ENCODE results near the gene PRCD.

PRCD gene

DNA sequence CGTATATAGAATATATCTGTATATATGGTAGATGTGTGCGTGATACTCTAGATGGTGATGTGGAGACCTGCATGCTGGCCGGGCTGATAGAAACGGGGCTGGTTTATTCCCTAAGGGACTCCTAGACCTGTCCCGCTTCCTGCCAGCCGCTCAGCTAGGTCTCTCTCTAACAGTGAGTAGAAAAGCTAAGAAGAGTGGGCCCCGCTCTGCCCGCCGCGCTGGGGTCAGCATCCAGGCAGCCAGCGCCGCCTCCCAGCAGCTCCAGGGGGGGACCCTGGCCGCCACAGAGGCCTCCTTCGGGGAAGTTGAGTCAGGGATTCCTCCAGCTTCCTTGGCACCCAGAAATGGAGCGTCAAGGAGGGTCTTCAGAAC is 11.7 kb upstream of the PRCD start:
- no peak for TF ChIP-seq CTCF (IDR thresholded peaks at IDR 0.05; ENCODE audit: extremely low read depth, insufficient read depth, missing control alignments)
- DNase-seq (ENCODE audit: low spot score), result no peak
- in situ Hi-C loops (cut with MboI; ENCODE audit: low pct_unique_long_range_greater_than_20kb, low sequenced_read_pairs, unreplicated experiment), result loop anchor here (10.0 kb wide), 1 partner anchor 157 kb away; no protein-coding TSS in a partner anchor

GRCh38 chr17:76528528-76529223 is 11.2 kb upstream of the PRCD start:
- in situ Hi-C loops (cut with MboI; ENCODE audit: low pct_unique_long_range_greater_than_20kb, low sequenced_read_pairs, unreplicated experiment), result loop anchor here (10.0 kb wide), 1 partner anchor 156 kb away; no protein-coding TSS in a partner anchor
- TF ChIP-seq CTCF (IDR thresholded peaks at IDR 0.05; ENCODE audit: extremely low read depth, insufficient read depth, missing control alignments), result no peak
- DNase-seq (ENCODE audit: low spot score), result no peak

DNA sequence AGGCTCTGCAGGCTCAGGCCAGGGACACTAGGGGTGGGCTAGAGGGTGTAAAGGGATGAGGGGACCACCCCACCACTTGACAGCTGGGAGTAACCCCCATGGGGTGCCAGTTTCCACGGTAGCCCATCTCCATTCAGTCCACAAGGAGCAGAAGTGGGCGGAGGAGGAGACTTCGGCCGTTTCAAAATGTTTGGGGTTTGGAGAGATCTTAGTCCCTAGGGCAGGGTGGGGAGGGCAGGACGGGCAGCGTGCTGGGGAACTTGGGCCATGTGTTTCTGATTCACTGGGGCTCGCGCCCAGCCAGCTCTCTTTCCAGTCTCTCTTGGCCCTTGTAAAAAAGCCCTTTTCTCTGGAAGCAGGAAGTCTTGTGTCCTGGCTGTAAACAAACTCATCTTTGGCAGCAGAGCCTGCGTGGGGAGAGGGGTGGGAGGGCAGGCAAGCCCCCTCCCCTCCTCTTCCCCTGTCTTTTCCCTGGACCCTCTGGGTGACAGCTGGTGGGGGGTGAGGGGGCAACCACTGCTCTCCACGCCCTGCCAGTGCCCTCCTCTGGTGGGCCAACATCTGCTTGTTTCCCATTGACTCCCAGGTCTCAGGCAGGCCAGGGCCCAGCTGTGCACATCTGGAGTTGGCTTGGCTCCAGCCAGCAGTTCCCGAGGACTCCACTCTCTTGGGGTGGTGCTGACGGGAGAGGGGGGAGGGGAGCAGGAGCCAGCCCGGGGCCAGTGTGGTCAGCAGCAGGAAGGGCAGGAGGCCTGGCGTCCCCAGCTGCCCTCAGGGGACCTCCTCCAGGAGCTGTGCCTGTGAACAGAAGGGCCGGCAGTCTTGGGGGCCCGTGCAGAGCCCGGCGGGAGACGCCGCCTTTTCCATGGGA is 10.4 kb upstream of the PRCD start:
- no peak for DNase-seq (ENCODE audit: low spot score)
- in situ Hi-C loops (cut with MboI; ENCODE audit: low pct_unique_long_range_greater_than_20kb, low sequenced_read_pairs, unreplicated experiment), result loop anchor here (10.0 kb wide), 1 partner anchor 155 kb away; no protein-coding TSS in a partner anchor
- no peak for TF ChIP-seq CTCF (IDR thresholded peaks at IDR 0.05; ENCODE audit: extremely low read depth, insufficient read depth, missing control alignments)

- in situ Hi-C loops (cut with MboI; ENCODE audit: low pct_unique_long_range_greater_than_20kb, low sequenced_read_pairs, unreplicated experiment), result no loop called here
- no peak for DNase-seq (ENCODE audit: low spot score)
- TF ChIP-seq CTCF (IDR thresholded peaks at IDR 0.05; ENCODE audit: extremely low read depth, insufficient read depth, missing control alignments), result no peak
These were observed 9.6 kb upstream of the PRCD start for GRCh38 chr17:76530095-76530723.

DNA sequence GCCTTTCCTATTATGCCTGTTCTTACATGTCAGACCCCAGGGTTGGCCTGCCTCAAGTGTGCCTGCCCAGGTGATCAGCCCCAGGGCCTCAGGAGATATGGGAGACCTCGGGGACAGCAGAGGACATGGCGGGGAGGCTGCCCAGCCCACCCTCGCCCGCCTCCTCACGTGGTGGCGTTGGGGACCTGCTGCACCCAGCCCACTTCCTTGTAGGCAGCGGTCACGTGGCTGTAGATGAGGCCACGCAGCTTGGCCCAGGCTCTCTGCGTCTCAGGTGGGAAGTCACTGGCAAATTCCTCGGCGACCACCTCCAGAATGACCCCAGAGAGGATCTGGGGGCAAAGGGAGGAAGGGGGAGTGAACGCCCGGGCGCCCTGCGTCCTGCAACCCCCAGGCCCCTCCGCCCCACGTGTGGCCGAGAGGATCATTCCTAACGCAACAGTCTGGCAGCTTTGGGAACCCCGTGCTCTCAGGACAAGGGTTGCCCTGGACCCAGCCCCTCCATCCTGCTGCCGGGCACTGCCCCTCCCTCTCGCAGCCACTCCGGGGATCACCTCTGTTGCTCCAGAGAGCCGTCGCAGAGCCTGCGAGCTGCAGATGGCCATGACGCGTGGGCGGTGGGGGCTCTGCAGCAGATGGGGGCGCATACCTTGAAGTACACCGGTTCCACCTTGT is 8.9 kb upstream of the PRCD start:
- in situ Hi-C loops (cut with MboI; ENCODE audit: low pct_unique_long_range_greater_than_20kb, low sequenced_read_pairs, unreplicated experiment), result no loop called here
- TF ChIP-seq CTCF (IDR thresholded peaks at IDR 0.05; ENCODE audit: extremely low read depth, insufficient read depth, missing control alignments), result no peak
- DNase-seq (ENCODE audit: low spot score), result no peak

DNA sequence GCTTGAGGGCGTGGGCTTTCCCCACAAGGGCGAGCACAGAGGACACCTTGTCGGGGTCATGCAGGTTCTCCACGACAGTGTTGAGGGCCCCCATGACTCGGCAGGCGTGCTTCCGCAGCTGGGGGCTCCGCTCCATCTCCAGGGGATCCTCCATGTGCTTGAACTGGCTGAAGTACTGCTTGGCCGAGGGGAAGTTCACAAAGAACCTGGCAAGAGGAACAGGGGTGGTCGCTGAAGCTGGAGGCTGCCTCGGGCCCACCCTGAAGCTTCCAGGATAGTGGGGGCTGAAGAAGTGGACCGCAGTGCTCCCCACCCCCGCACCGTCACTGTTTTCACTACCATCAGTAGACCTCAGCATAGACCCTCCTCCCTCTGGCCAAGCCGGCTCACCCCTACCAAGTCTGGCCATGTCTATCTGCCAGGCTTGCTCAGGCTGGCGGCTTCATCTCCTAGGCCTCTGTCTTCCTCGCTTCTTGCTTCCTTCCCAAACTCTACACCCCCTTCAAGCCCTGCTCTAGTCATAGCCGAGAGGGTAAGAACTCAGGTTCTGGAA is 8.3 kb upstream of the PRCD start:
- TF ChIP-seq CTCF (IDR thresholded peaks at IDR 0.05; ENCODE audit: extremely low read depth, insufficient read depth, missing control alignments), result no peak
- in situ Hi-C loops (cut with MboI; ENCODE audit: low pct_unique_long_range_greater_than_20kb, low sequenced_read_pairs, unreplicated experiment), result no loop called here

More for the DNA sequence above, 8.3 kb upstream of the PRCD start:
- DNase-seq (ENCODE audit: low spot score), result no peak
